ENCODE data around the gene ZFHX3. TPM values are rescaled to one million over a fixed set of nuclear protein-coding genes. Genes with fewer than 3 reads are reported as not detected.

ZFHX3 gene
- total and polyA plus RNA-seq, 11 donors = 3.8 to 21.6 (median 13.6) TPM

DNA sequence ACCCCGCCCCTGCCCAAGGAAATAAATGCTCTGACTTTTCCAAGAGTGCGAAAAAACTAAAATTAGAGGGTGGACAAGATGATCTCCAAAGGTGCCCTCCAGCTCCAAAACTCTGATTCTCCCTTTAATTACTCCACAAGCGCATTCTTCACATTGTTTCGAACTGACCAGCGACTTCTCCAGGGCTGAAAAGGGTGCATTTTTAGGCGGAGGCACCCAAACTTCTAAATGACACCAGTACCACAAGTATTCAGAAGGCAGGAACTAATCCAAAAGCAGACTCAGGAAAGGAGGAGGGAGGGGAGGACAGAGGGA lies 750 bp downstream of the ZFHX3 start:
- Histone ChIP-seq H3K36me3 (no peaks in the 10 kb centered on the region), H3K27me3 (no peaks in the 10 kb centered on the region), H3K27ac (peak overlapping the region; percentile 87 to 97 (median 91)), H3K4me3 (peak overlapping the region; percentile 64 to 98 (median 82)), H3K9me3 (no peaks in the 10 kb centered on the region), H3K4me1 (peaks cover 6 to 87% (median 61%) of the 10 kb centered on the region in 12 donors)
- WGBS, 4 donors = 55 to 76% (median 61%) methylated on average over 6 of the region's 6 CpGs
- DNase-seq (no peak), ATAC-seq (no peak)
- intact Hi-C loops (cut with DNase I) = loop anchor here in 7 of 10 donors (5.0 to 10.0 kb wide), 7 partner anchors 60 to 215 kb away; no protein-coding TSS in a partner anchor
- TF ChIP-seq CTCF (IDR thresholded peaks at IDR 0.05) = no peak
- no peak for TF ChIP-seq POLR2A (IDR thresholded peaks at IDR 0.05)

- Histone ChIP-seq H3K4me3 (peak overlapping the region in 10 of 12 donors; percentile 64 to 91 (median 82)), H3K4me1 (peaks cover 6 to 88% (median 61%) of the 10 kb centered on the region in 12 donors), H3K27ac (peak overlapping the region in 11 of 12 donors; percentile 87 to 97 (median 91)), H3K9me3 (no peaks in the 10 kb centered on the region), H3K27me3 (no peaks in the 10 kb centered on the region), H3K36me3 (no peaks in the 10 kb centered on the region)
- WGBS, 4 donors = 76 to 85% (median 80%) methylated on average over 4 of the region's 4 CpGs
- intact Hi-C loops (cut with DNase I) = loop anchor here in 7 of 10 donors (5.0 to 10.0 kb wide), 7 partner anchors 60 to 215 kb away; no protein-coding TSS in a partner anchor
- no peak for ATAC-seq
- no peak for DNase-seq
- TF ChIP-seq POLR2A (IDR thresholded peaks at IDR 0.05) (no peak), CTCF (IDR thresholded peaks at IDR 0.05) (no peak)
These were observed 1.1 kb downstream of the ZFHX3 start for GRCh38 chr16:73046849-73047214.

GRCh38 chr16:73046202-73046848 lies 1.6 kb downstream of the ZFHX3 start:
- TF ChIP-seq CTCF (IDR thresholded peaks at IDR 0.05) = no peak
- TF ChIP-seq POLR2A (IDR thresholded peaks at IDR 0.05) = no peak
- ATAC-seq = no peak
- Histone ChIP-seq H3K9me3 (no peaks in the 10 kb centered on the region), H3K27ac (peak overlapping the region in 8 of 12 donors; percentile 88 to 97 (median 92)), H3K4me3 (peak overlapping the region in 7 of 12 donors; percentile 64 to 91 (median 80)), H3K36me3 (no peaks in the 10 kb centered on the region), H3K27me3 (no peaks in the 10 kb centered on the region), H3K4me1 (peaks cover 6 to 85% (median 61%) of the 10 kb centered on the region in 12 donors)
- WGBS, 4 donors = 67 to 76% (median 73%) methylated on average over 8 of the region's 8 CpGs
- intact Hi-C loops (cut with DNase I) = loop anchor here in 7 of 10 donors (5.0 to 10.0 kb wide), 7 partner anchors 59 to 214 kb away; no protein-coding TSS in a partner anchor
- DNase-seq = no peak

GRCh38 chr16:73043828-73044467 lies 4.0 kb downstream of the ZFHX3 start:
- intact Hi-C loops (cut with DNase I) = loop anchor here in 2 of 10 donors (10.0 kb wide), 3 partner anchors 59 to 109 kb away; no protein-coding TSS in a partner anchor
- DNase-seq = no peak
- H3K27me3 ChIP-seq = no peaks in the 10 kb centered on the region
- no peaks in the 10 kb centered on the region for H3K9me3 ChIP-seq
- TF ChIP-seq POLR2A (IDR thresholded peaks at IDR 0.05) = no peak
- no peak for TF ChIP-seq CTCF (IDR thresholded peaks at IDR 0.05)
- WGBS, 4 donors = 24 to 42% (median 38%) methylated on average over 6 of the region's 6 CpGs
- H3K4me1 ChIP-seq = peaks cover 2 to 79% (median 49%) of the 10 kb centered on the region in 12 donors
- no peak for ATAC-seq
- no peaks in the 10 kb centered on the region for H3K36me3 ChIP-seq
- peak overlapping the region in 6 of 12 donors; percentile 2 to 97 (median 44) for H3K27ac ChIP-seq
- H3K4me3 ChIP-seq = no peak overlapping the region

Measured in heart left ventricle (tissue), 16 donors.